Heart left ventricle (tissue), 16 donors: ENCODE measurements around the gene LHB. TPM values are rescaled to one million over a fixed set of nuclear protein-coding genes. Genes with fewer than 3 reads are reported as not detected.

Experiments
- ATAC-seq, 4 donors: fragments of 200-7000 bp; cut with Tn5 transposase; one replicate each; pipeline ENCODE4 v1.9.1; 2020 to 2022; ENCODE audit warnings: moderate library complexity in 4 of 4, mild to moderate bottlenecking in 3 of 4, moderate number of reproducible peaks in 1 of 4
- DNase-seq, 5 donors: peaks; one replicate each; pipeline ENCODE4 v3.0.0-alpha.2; 2020
- H3K27ac ChIP-seq, 12 donors: fragments of 200-600 bp; sonication (generic) in 4 of 12; one replicate each; pipeline versions ENCODE4 v1.5.0 to v1.8.0; 2016 to 2022; ENCODE audit warnings: mild to moderate bottlenecking in 2 of 12
- H3K27me3 ChIP-seq, 9 donors: fragments of 200-600 bp; sonication (generic) in 2 of 9; one replicate each; pipeline versions ENCODE4 v1.5.1 to v1.8.0; 2016 to 2022; ENCODE audit warnings: mild to moderate bottlenecking in 3 of 9
- H3K36me3 ChIP-seq, 9 donors: fragments of 200-600 bp; sonication (generic) in 2 of 9; one replicate each; pipeline versions ENCODE4 v1.5.0 to v1.8.0; 2018 to 2022; ENCODE audit warnings: mild to moderate bottlenecking in 2 of 9
- H3K4me1 ChIP-seq, 12 donors: fragments of 200-600 bp; sonication (generic) in 4 of 12; one replicate each; pipeline versions ENCODE4 v1.5.0 to v1.8.0; 2016 to 2022; ENCODE audit warnings: mild to moderate bottlenecking in 3 of 12
- H3K4me3 ChIP-seq, 12 donors: fragments of 200-600 bp; sonication (generic) in 4 of 12; one replicate each; pipeline versions ENCODE4 v1.5.0 to v1.8.0; 2017 to 2022; ENCODE audit warnings: mild to moderate bottlenecking in 9 of 12, moderate library complexity in 4 of 12
- H3K9me3 ChIP-seq, 12 donors: fragments of 200-600 bp; sonication (generic) in 4 of 12; one replicate each; pipeline versions ENCODE4 v1.5.0 to v1.8.0; 2016 to 2022; ENCODE audit warnings: mild to moderate bottlenecking in 1 of 12
- CTCF ChIP-seq, 12 donors: fragments of 200-600 bp; sonication (generic) in 4 of 12; IDR thresholded peaks; one replicate each; pipeline versions ENCODE4 v1.5.0 to v1.8.0; 2018 to 2022; ENCODE audit warnings: antibody characterized with exemption in 12 of 12, mild to moderate bottlenecking in 5 of 12
- POLR2A ChIP-seq, 2 donors: fragments of 450-650 bp; IDR thresholded peaks; one replicate each; pipeline ENCODE4 v1.6.1; 2017; ENCODE audit warnings: antibody characterized with exemption in 2 of 2, mild to moderate bottlenecking in 2 of 2, moderate library complexity in 2 of 2
- WGBS, 4 donors: extraction: QIAGEN DNeasy Blood & Tissue Kit in 2 of 4; methylation state at CpG; one replicate each; pipeline versions ENCODE4 v1.1.5 to v1.1.7; 2013 to 2018; 5-methylcytosine and 5-hydroxymethylcytosine counted together
- intact Hi-C, 10 donors: fragments of 100-400 bp; cut with DNase I; formaldehyde crosslinking; loops; one replicate each; pipeline versions ENCODE4 v1.11.1 to v1.14.2; 2022
- polyA plus RNA-seq, 2 donors: library from polyadenylated mRNA; stranded (reverse); fragments of 200-250 nt; gene quantifications; one replicate each; pipeline ENCODE4 v1.2.3, GENCODE V29; 2013
- total RNA-seq, 9 donors: library from RNA; depleted of rRNA in 2 of 9; stranded (reverse); fragments of >200 nt in 2 of 9; fragmentation: NEBNext Ultra II Directional in 3 of 9; extraction: Animal tissue kit (Norgen Biotek cat#: 25700) in 3 of 9; gene quantifications; one replicate each; pipeline versions ENCODE4 v1.1.0 to v1.2.4, GENCODE V29; 2016 to 2023
- donor health status: ischemic (EF 13 %, LVEDD 7.1; RV severe dilation, severe dysfunction).
- donor health status: healthy with polysubstance abuse.
- donor health status: DM: no; HTN: yes; CAD: no.
- donor health status: DM: no; HTN: no; CAD: no.
- donor health status: ischemic (EF 25% LVEDD 6.9; RV normal size, moderate dysfunction).
- donor health status: ischemic (EF 25% LVEDD 5.7; RV mildly dilated, moderate dysfunction).
- donor health status: healthy.
- donor health status: DM: yes; HTN: yes; CAD: no.
- donor health status: ischemic (EF 35%, LVEDD 5.7; RV mildly dilated, moderate dysfunction).
- donor health status: nonischemic (EF 11% LVEDD 7.7; RV severe dilation, severe dysfunction).
- donor health status: DM: yes; HTN: yes; CAD: no.
- donor health status: PGD.
- donor health status: ischemic (EF 29% LVEDD 5.4; RV normal size, mild dysfunction).
- donor health status: nonischemic (EF 23%, LVEDD 6.1; RV moderate dilation, normal function).

The LHB gene
- total and polyA plus RNA-seq, 11 donors = not detected

GRCh38 chr19:49017666-49018351, 918 bp upstream of the LHB start:
- H3K27ac ChIP-seq = peak overlapping the region in 1 of 12 donors; percentile 42
- peak; percentile 31 to 77 (median 53) for DNase-seq
- H3K4me3 ChIP-seq = peak overlapping the region; percentile 15 to 63 (median 52)
- intact Hi-C loops = no loop called here
- peaks cover 0 to 29% (median 16%) of the 10 kb centered on the region in 12 donors for H3K4me1 ChIP-seq
- no peaks in the 10 kb centered on the region for H3K9me3 ChIP-seq
- WGBS, 4 donors = 1 to 2% (median 1%) methylated on average over 25 to 62 of the region's 62 CpGs
- H3K27me3 ChIP-seq = peaks cover 0 to 25% (median 0%) of the 10 kb centered on the region in 9 donors
- peak in 3 of 4 donors; percentile 51 to 71 (median 69) for ATAC-seq
- TF ChIP-seq POLR2A (IDR thresholded peaks at IDR 0.05) = no peak
- TF ChIP-seq CTCF (IDR thresholded peaks at IDR 0.05) = peak in 9 of 12 donors; percentile 32 to 68 (median 50)
- H3K36me3 ChIP-seq = peaks cover 0 to 32% (median 13%) of the 10 kb centered on the region in 9 donors

- ATAC-seq (no peak), DNase-seq (no peak)
- Histone ChIP-seq H3K36me3 (peaks cover 0 to 47% (median 26%) of the 10 kb centered on the region in 9 donors), H3K4me1 (peaks cover 0 to 29% (median 16%) of the 10 kb centered on the region in 12 donors), H3K9me3 (no peaks in the 10 kb centered on the region), H3K4me3 (no peak overlapping the region), H3K27ac (no peak overlapping the region), H3K27me3 (peaks cover 0 to 25% (median 0%) of the 10 kb centered on the region in 9 donors)
- TF ChIP-seq CTCF (IDR thresholded peaks at IDR 0.05) = no peak
- no peak for TF ChIP-seq POLR2A (IDR thresholded peaks at IDR 0.05)
- intact Hi-C loops = no loop called here
- 95 to 100% (median 96%) methylated on average over 11 to 26 of the region's 29 CpGs for WGBS, 4 donors
Measured at GRCh38 chr19:49016067-49016839, 638 bp downstream of the LHB start.

GRCh38 chr19:49014870-49015255, 2.0 kb downstream of the LHB start:
- Histone ChIP-seq H3K36me3 (peaks cover 0 to 61% (median 35%) of the 10 kb centered on the region in 9 donors), H3K4me3 (no peak overlapping the region), H3K27me3 (peaks cover 0 to 19% (median 0%) of the 10 kb centered on the region in 9 donors), H3K9me3 (no peaks in the 10 kb centered on the region), H3K27ac (no peak overlapping the region), H3K4me1 (peaks cover 0 to 29% (median 16%) of the 10 kb centered on the region in 12 donors)
- 88 to 97% (median 95%) methylated on average over 15 to 18 of the region's 18 CpGs for WGBS, 4 donors
- ATAC-seq (no peak), DNase-seq (no peak)
- TF ChIP-seq POLR2A (IDR thresholded peaks at IDR 0.05) = no peak
- TF ChIP-seq CTCF (IDR thresholded peaks at IDR 0.05) = no peak
- intact Hi-C loops = no loop called here
